ENCODE results near the gene GLIS1.

GRCh38 chr1:53539711-53540603 lies 199.0 kb downstream of the GLIS1 start:
- no peak for TF ChIP-seq CTCF (IDR thresholded peaks at IDR 0.05; ENCODE audit: extremely low read depth in 1 of 2, insufficient read depth in 1 of 2, low read depth in 1 of 2, low read length in 2 of 2)
- TF ChIP-seq POLR2A (IDR thresholded peaks at IDR 0.05; ENCODE audit: low read depth, low read length), result no peak
- TF ChIP-seq JUN (IDR thresholded peaks at IDR 0.05; ENCODE audit: borderline replicate concordance, insufficient read depth, insufficient read length, low read depth), result no peak
- no peak for TF ChIP-seq POLR2AphosphoS5 (IDR thresholded peaks at IDR 0.05; ENCODE audit: insufficient read depth, low read depth, low read length)
- no peak for TF ChIP-seq FOS (IDR thresholded peaks at IDR 0.05; ENCODE audit: borderline replicate concordance, insufficient read depth, low read length)
- no peak for TF ChIP-seq EZH2 (IDR thresholded peaks at IDR 0.05; ENCODE audit: borderline replicate concordance, low read depth, low read length, severe bottlenecking)
- TF ChIP-seq MYC (IDR thresholded peaks at IDR 0.05; ENCODE audit: low read depth, low read length), result no peak
- TF ChIP-seq MAX (IDR thresholded peaks at IDR 0.05; ENCODE audit: insufficient read depth, insufficient read length), result no peak
